GM12878 (cell line): Measurements from ENCODE around the gene PLXNA2. TPM values are rescaled to one million over a fixed set of nuclear protein-coding genes. Genes with fewer than 3 reads are reported as not detected.

Experiments
- ATAC-seq: fragments of 200-7000 bp; cut with Tn5 transposase; 3 replicates; pipeline ENCODE4 v1.9.1; 2020; ENCODE audit warnings: mild to moderate bottlenecking, moderate library complexity
- BruUV-seq: library from RNA; stranded (reverse); fragments of 400-500 nt; replicated peaks from 2 replicates; lab custom pipeline; 2021; lab: Mats Ljungman, UMichigan
- CTCF ChIA-PET: fragments of 300-600 bp; sonication (Branson Sonifier 250); formaldehyde crosslinking; extraction: SDS; loops from one replicate; lab custom pipeline; 2021; ENCODE audit warnings: inconsistent platforms; lab: Yijun Ruan, JAX
- POLR2A ChIA-PET: fragments of 350-600 bp; formaldehyde crosslinking; extraction: SDS; loops from one replicate; lab custom pipeline; 2021; ENCODE audit warnings: inconsistent platforms; lab: Charles Lee
- RAD21 ChIA-PET: fragments of 300-600 bp; sonication (Branson Sonifier 250); formaldehyde crosslinking; loops from one replicate; lab custom pipeline; 2023; ENCODE audit warnings: antibody characterized with exemption; ENCODE audit not compliant: unreplicated experiment; lab: Charles Lee
- SMC1A ChIA-PET: fragments of 300-600 bp; sonication (Branson Sonifier 250); formaldehyde crosslinking; loops from one replicate; lab custom pipeline; 2023; ENCODE audit not compliant: unreplicated experiment, uncharacterized antibody; lab: Charles Lee
- DNase-seq: peaks from one replicate; pipeline ENCODE4 v3.0.0-alpha.2; 2011; ENCODE audit warnings: low read depth, low spot score
- FAIRE-seq: peaks from 3 replicates; lab custom pipeline; 2011; peaks lifted over from hg19 to GRCh38; lab: Jason Lieb, UNC
- H2AFZ ChIP-seq: 2 replicates; pipeline ENCODE4 v1.6.0; 2011; ENCODE audit warnings: low read depth, low read length, control low read depth; ENCODE audit not compliant: control insufficient read depth
- H3K27ac ChIP-seq: 2 replicates; pipeline ENCODE4 v1.5.1; 2011; ENCODE audit warnings: control low read depth; ENCODE audit not compliant: control insufficient read depth, insufficient read depth
- H3K27me3 ChIP-seq, 2 experiments: replicated peaks in 1 of 2; 2 replicates each; pipeline versions ENCODE4 v1.6.0 to v1.6.1; 2011; ENCODE audit warnings: low read length in 1 of 2; ENCODE audit not compliant: control insufficient read depth in 2 of 2, insufficient read depth in 2 of 2
- H3K36me3 ChIP-seq, 2 experiments: 2 replicates each; pipeline ENCODE4 v1.5.1; 2011; ENCODE audit warnings: low read length in 1 of 2; ENCODE audit not compliant: control insufficient read depth in 2 of 2, insufficient read depth in 2 of 2
- H3K4me1 ChIP-seq: 2 replicates; pipeline ENCODE4 v1.6.1; 2011; ENCODE audit warnings: mild to moderate bottlenecking, low read length, moderate library complexity, mixed read lengths; ENCODE audit not compliant: control insufficient read depth, insufficient read depth
- H3K4me2 ChIP-seq: 2 replicates; pipeline ENCODE4 v1.6.0; 2011; ENCODE audit warnings: control low read depth; ENCODE audit not compliant: control insufficient read depth, insufficient read depth
- H3K4me3 ChIP-seq: fragments of 200-600 bp; sonication (generic); 2 replicates; pipeline ENCODE4 v1.5.1; 2016
- H3K79me2 ChIP-seq: 2 replicates; pipeline ENCODE4 v1.6.0; 2011; ENCODE audit warnings: low read length; ENCODE audit not compliant: control insufficient read depth, insufficient read depth
- H3K9ac ChIP-seq: 2 replicates; pipeline ENCODE4 v1.8.0; 2011; ENCODE audit warnings: low read length, control low read depth, mixed read lengths; ENCODE audit not compliant: control insufficient read depth, insufficient read depth
- H3K9me3 ChIP-seq: replicated peaks from 3 replicates; pipeline ENCODE4 v1.5.1; 2011; ENCODE audit warnings: mild to moderate bottlenecking, low read length; ENCODE audit not compliant: control insufficient read depth, insufficient read depth
- H4K20me1 ChIP-seq: 2 replicates; pipeline ENCODE4 v1.6.0; 2011; ENCODE audit not compliant: control insufficient read depth, insufficient read depth
- BACH1 ChIP-seq: fragments of 450-650 bp; IDR thresholded peaks from 2 replicates; pipeline ENCODE4 v1.6.1; 2017; ENCODE audit warnings: mild to moderate bottlenecking, borderline replicate concordance
- CHD2 ChIP-seq: IDR thresholded peaks from 2 replicates; pipeline ENCODE4 v1.6.1; 2011; ENCODE audit warnings: low read depth, low read length, improper control_type of control experiment, borderline replicate concordance
- FOXK2 ChIP-seq: fragments of 450-650 bp; IDR thresholded peaks from 2 replicates; pipeline ENCODE4 v1.6.1; 2017; ENCODE audit warnings: mild to moderate bottlenecking, moderate library complexity
- IKZF1 ChIP-seq: fragments of 450-650 bp; conservative IDR thresholded peaks from 2 replicates; pipeline ENCODE4 v1.6.1; 2017; ENCODE audit warnings: antibody characterized with exemption, mild to moderate bottlenecking
- IRF3 ChIP-seq: fragments of 450-650 bp; IDR thresholded peaks from 2 replicates; pipeline ENCODE4 v1.6.1; 2014; ENCODE audit warnings: mild to moderate bottlenecking
- NR2C1 ChIP-seq: fragments of 450-650 bp; IDR thresholded peaks from 2 replicates; pipeline ENCODE4 v1.6.1; 2017; ENCODE audit warnings: antibody characterized with exemption, mild to moderate bottlenecking, moderate library complexity
- POLR2AphosphoS2 ChIP-seq: IDR thresholded peaks from 2 replicates; pipeline ENCODE4 v1.6.1; 2011; ENCODE audit warnings: low read depth, mild to moderate bottlenecking, low read length, improper control_type of control experiment, moderate library complexity
- RELA ChIP-seq: fragments of 450-650 bp; IDR thresholded peaks from 2 replicates; pipeline ENCODE4 v1.8.0; 2014; ENCODE audit warnings: borderline replicate concordance; ENCODE audit not compliant: partially characterized antibody
- SP1 ChIP-seq: IDR thresholded peaks from one replicate; pipeline ENCODE4 v1.6.1; 2011; ENCODE audit warnings: low read depth, low read length
- SREBF1 ChIP-seq: IDR thresholded peaks from 2 replicates; pipeline ENCODE4 v1.6.1; 2012; ENCODE audit warnings: mild to moderate bottlenecking, low read length
- STAT1 ChIP-seq: fragments of 450-650 bp; conservative IDR thresholded peaks from 2 replicates; pipeline ENCODE4 v1.6.1; 2014; ENCODE audit warnings: antibody characterized with exemption, mild to moderate bottlenecking
- USF2 ChIP-seq: IDR thresholded peaks from 2 replicates; pipeline ENCODE4 v1.6.1; 2011; ENCODE audit warnings: low read depth, low read length, improper control_type of control experiment, borderline replicate concordance
- ZNF24 ChIP-seq: fragments of 450-650 bp; IDR thresholded peaks from 2 replicates; pipeline ENCODE4 v1.6.1; 2017; ENCODE audit warnings: antibody characterized with exemption, mild to moderate bottlenecking
- ZNF384 ChIP-seq: IDR thresholded peaks from 2 replicates; pipeline ENCODE4 v1.6.1; 2012; ENCODE audit warnings: low read depth, mild to moderate bottlenecking, low read length, improper control_type of control experiment, borderline replicate concordance
- WGBS: methylation state at CpG from one replicate; pipeline ENCODE4 v1.1.6; 2016; ENCODE audit warnings: low lambda C conversion rate; ENCODE audit not compliant: insufficient replicate concordance, insufficient coverage; ENCODE audit errors: missing lambda C conversion rate; 5-methylcytosine and 5-hydroxymethylcytosine counted together
- in situ Hi-C: fragments of 300-500 bp; cut with MboI; formaldehyde crosslinking; loops from 9 replicates; pipeline ENCODE4 v1.14.3; 2018; ENCODE audit warnings: mixed read lengths
- intact Hi-C: fragments of 100-400 bp; cut with micrococcal nuclease; formaldehyde crosslinking; loops from one replicate; pipeline ENCODE4 v1.14.2; 2022; ENCODE audit not compliant: unreplicated experiment
- polyA plus RNA-seq, 11 experiments: library from polyadenylated mRNA; depleted of rRNA in 4 of 11; unstranded in 6 of 11; stranded (reverse) in 5 of 11; fragments of >200 nt; fragmentation: Nextera tagmentation in 4 of 11; fragmentation: Illumina TruSeq in 1 of 11; extraction: Ambion mirVana in 4 of 11; extraction: Trizol in 1 of 11; gene quantifications; 1 replicate in 1 of 11; 2 replicates in 10 of 11; pipeline versions ENCODE4 v1.2.1 to v1.2.3, GENCODE V29; 2011 to 2016; ENCODE audit warnings: inconsistent platforms in 2 of 11, missing spikeins in 2 of 11, low read depth in 1 of 11
- total RNA-seq, 4 experiments: library from RNA; depleted of rRNA in 3 of 4; stranded (reverse); fragments of >200 nt in 3 of 4; fragmentation: Illumina TruSeq in 1 of 4; extraction: Trizol in 1 of 4; gene quantifications; 2 replicates each; pipeline versions ENCODE4 v1.2.1 to v1.2.3, GENCODE V29; 2013 to 2021

The PLXNA2 gene
- total and polyA plus RNA-seq, 10 of the 15 experiments (the other 5 are each of a cell fraction or from before 2014, with no cell fraction given): under 0.01 to 0.08 (median 0.07) TPM; not detected in 4

- peaks cover 0 to 3% of the 10 kb centered on the region in 2 experiments; a peak in 3 of 4 replicates for H3K27me3 ChIP-seq
- ChIA-PET RAD21 (no interaction called here), CTCF (interaction anchor here (1.3 kb wide), 2 partner anchors 37 to 42 kb away, joined by 4 to 5 read pairs; no protein-coding TSS in a partner anchor), SMC1A (interaction anchor here (1.3 kb wide), 1 partner anchor 14 kb away, joined by 4 read pairs; no protein-coding TSS in a partner anchor), POLR2A (no interaction called here)
- no peaks in the 10 kb centered on the region for H4K20me1 ChIP-seq
- H3K79me2 ChIP-seq: no peaks in the 10 kb centered on the region
- WGBS: 46% methylated on average over 6 of the region's 6 CpGs
- no peak overlapping the region for H3K9ac ChIP-seq
- FAIRE-seq (no peak), DNase-seq (no peak), ATAC-seq (no peak)
- H3K4me3 ChIP-seq: no peak overlapping the region
- no peaks in the 10 kb centered on the region for H3K9me3 ChIP-seq
- no peak overlapping the region for H2AFZ ChIP-seq
- TF ChIP-seq SP1 (no peak), FOXK2 (no peak), ZNF24 (no peak), IKZF1 (no peak), USF2 (no peak), RELA (no peak), BACH1 (no peak), CHD2 (no peak), POLR2AphosphoS2 (no peak), IRF3 (no peak), ZNF384 (no peak), SREBF1 (no peak), NR2C1 (no peak), STAT1 (no peak)
- BruUV-seq: no TSS peak
- H3K4me2 ChIP-seq: no peak overlapping the region
- no peak overlapping the region for H3K27ac ChIP-seq
- in situ Hi-C loops (no loop called here), intact Hi-C loops (no loop called here)
- H3K4me1 ChIP-seq: peaks cover 2% of the 10 kb centered on the region; the same call in 1 of the 2 replicates
- H3K36me3 ChIP-seq: no peaks in the 10 kb centered on the region
Measured at GRCh38 chr1:208173749-208174148, 70.4 kb downstream of the PLXNA2 start.
